GM21529 (cell line): ENCODE data around the gene STN1.
A peak's percentile ranks its signal among the peaks of the same experiment; 100 is the strongest.
"Not testable (repeated sequence)": the region's sequence is repeated elsewhere in the genome, so short reads cannot be mapped to it uniquely, and the experiment has no call there.

Experiments used
- ATAC-seq: cut with Tn5 transposase; IDR thresholded peaks from one replicate; pipeline ENCODE4 v1.9.1; 2021; ENCODE audit not compliant: unreplicated experiment

STN1 gene

DNA sequence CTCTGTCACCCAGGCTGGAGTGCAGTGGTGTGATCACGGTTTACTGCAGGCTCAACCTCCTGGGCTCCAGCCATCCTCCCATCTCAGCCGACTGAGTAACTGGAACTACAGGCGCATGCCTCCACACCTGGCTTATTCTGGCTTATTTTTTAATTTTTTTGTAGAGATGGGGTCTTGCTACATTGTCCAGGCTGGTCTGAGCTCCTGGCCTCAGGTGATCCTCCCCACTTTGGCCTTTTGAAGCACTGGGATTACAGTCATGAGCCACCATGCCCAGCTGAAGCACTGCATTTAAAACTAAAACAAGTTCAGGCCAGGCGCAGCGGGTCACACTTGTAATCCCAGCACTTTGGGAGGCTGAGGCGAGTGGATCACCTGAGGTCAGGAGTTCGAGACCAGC, 70.6 kb downstream of the STN1 start:
- ATAC-seq, result no peak

DNA sequence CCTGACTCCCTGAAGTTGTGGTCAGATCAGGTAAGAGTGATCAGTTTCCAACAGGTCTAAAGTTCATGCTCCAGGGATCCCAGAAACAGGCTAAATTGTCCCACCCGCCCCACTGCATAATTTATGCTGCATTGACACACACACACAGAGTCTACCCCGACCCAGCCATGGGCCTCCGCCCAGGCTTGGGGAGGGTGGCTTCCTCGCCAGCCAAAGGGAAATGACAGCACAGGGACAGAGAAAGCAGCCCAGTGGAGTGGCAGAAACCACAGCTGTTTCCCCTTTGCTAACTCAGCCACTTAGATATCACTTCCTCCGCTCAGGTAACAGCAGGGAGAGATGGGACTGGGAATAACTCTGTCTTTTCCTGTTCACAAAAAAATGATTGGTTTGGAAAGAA, 72.0 kb downstream of the STN1 start:
- ATAC-seq, result peak; percentile 66

DNA sequence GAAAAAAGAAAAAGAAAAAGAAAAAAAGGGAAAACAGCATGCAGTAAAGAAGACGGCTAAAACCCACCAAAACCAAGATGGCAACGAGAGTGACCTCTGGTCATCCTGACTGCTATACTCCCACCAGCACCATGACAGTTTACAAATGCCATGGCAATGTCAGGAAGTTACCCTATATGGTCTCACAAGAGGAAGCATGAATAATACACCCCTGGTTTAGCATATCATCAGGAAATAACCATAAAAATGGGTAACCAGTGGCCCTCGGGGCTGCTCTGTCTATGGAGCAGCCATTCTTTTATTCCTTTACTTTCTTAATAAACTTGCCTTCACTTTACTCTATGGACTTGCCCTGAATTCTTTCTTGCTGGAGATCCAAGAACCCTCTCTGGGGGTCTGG, 72.6 kb downstream of the STN1 start:
- ATAC-seq, result not testable (repeated sequence)

DNA sequence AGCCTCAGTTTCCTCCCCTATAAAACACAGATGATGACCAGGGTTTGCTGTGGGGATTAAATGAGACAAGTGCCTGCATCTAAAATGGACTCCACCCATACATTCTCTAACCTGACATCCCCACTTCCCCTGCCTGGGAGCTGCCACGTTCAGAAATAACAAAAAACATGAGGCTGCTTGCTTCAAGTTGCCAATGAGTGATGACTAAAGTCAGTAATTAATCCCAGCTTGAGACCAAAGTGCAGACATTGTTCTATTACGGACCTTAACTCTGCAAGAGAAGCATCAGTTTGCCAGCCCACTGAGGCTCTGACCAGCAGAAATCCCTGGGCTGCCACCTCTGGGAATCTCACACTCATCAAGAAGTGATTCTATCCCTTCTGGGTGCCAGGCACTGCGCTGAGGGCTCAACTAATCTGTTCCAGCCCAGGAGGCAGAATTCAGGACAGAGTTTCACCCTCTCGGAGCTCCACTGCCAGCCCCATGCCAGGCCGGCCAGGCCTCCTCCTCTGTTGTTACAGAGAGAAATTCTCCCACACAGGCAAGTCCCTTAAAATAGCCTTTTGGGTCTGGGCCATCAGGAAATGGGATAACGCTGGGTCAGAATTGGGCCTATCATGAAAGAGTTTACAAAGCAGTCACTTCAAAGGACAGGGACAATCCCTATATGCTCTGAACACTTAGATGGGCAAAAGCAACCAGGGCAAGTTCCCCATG, 74.0 kb downstream of the STN1 start:
- no peak for ATAC-seq

DNA sequence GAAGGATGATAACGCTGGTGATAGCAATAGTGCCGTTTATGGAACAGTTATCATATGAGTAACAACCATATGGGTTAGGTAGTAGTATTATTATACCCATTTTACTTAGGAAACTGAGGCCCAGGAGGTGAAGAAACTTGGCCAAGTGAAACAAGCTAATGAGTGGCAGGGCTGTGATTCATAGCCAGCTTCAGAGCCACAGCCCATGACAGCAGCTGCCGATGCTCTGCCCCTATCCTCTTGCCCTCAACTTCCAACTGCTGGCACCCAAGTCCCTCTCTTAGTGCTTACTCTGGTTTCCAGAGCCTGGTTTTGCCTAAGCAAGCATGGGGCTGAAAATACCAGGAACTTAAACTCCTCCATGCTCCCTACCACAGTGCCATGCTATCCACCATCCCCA, 74.9 kb downstream of the STN1 start:
- no peak for ATAC-seq

DNA sequence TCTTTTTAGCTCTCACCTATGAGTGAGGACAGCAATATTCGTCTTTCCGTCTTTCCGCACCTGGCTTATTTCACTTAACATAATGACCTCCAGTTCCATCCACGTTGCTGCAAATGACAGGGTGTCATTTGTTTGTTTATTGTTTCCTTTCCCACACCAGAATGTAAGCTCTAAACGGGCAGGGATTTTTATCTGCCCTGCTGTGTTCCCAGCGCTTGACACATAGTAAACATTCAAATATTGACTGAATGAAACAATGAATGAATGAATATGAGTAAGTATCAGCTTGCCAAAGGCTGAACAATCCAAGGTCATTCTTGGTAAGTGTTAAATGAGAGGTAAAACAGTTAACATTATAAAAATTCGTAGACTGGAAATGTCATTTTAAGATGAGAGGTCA, 75.4 kb downstream of the STN1 start:
- no peak for ATAC-seq

DNA sequence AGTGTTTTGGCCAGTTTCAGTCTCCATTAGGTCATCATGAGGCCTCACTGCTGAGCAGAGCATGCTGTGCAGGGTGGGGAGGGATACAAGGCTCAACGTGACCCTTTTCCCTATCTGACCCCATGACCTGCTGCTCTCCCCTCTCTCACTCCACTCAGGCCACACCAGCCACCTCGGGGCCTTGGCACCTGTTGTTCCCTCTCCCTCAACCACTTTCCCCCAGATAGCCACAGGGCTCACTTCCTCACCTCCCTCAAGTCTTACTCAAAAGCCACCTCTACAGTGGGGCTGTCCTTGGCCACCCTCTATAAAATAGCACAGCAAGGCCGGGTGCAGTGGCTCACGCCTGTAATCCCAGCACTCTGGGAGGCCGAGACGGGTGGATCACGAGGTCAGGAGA, 76.5 kb downstream of the STN1 start:
- no peak for ATAC-seq

DNA sequence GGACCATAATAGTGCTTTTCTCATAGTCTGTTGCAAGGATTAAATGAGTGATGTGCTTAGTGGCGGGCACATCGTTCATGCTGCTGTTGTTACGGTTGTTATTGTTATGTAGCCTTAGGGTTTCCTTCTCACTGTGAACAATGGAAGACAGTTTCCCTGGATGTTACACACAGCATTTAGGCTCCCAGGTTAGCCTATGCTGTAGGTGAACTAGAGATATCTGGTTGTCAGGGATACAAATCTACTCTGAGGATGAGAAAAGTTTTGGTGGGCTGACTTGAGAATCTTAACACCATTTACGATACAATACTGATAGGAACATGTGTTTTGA, 77.3 kb downstream of the STN1 start:
- no peak for ATAC-seq

DNA sequence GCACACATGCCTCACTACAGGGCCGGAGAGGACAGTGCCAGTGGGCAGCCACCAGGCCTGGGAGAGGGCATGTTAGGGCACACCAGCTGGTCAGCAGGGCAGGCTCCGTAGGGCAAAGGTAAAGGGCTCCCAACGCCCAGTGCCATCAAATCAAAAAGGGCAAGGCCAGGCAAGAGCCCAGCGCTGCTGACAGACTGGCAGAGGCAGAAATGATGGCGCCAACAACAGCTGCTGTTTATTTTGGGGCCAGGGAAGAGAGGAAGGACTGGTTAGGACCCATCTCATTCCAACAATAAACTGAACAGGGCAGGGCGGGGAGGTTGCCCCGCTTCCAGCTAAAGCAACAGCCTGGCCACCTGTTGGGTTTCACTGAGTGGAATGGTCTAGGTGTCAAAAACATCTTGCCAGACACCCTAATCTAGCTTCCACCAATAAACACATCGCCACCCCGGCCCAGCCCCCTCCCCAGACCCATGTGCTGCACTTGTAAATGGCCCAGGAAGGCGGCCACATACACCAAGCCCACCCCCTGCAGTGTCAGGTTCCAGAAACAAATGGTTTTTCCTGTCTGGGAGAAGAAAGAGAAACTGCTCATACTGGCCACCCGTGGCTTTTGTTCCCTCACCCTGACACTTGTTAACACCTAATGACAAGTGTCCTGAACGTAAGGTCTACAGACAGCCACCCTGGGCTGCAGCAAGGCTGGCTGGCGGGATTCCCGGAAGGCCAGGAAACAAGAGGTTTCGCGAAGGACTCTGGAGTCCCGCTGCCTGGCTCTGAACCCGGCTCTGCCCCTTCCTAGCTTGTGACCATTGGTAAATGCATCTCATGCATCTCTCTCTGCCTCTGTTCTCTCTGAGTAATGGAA, 77.9 kb downstream of the STN1 start:
- no peak for ATAC-seq

DNA sequence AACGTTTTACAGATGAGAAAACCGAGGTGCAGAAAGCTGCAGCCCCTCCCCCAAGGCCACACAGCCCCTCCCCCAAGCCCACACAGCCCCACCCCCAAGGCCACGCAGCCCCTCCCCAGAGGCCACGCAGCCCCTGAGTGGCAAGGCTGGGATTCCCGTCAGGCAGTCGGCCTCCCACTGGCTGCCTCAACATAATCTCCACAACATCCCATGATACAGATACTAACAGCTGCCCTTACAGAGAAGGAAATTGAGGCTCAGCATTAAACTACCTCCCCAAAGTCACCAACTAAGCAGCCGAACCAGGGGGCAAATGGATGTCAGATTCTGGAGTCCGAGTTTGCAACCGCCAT, 78.5 kb downstream of the STN1 start:
- no peak for ATAC-seq

DNA sequence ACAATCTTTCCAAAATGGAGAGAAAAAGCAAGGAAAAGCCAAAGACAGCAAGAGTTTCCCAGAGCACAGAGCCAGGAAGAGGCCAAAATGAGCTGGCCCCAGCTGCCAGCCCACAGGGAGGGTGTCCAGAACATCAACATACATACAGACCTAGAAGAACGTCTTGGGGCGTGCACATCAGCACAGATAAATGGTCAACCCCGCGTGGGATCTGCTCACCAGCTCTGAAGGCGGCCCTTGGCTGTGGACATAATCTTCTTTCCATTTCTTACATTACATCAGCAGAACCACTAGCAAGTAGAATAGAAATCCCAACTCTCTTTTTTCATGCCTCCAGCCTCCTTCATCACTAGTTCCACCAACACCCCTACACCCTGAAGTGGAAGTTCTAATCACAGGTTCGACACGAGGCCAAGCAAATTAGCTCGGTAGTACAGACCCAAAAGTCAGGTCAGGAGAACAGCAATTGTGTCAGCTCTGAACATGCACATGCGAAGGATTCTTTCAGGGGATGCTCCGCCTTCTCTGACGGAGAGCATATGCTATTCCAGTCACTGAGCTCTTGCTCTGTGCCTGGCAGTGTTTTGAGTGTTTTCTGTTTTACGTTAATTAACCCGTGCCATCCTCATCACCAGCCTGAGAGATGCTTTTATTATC, 79.0 kb downstream of the STN1 start:
- ATAC-seq, result no peak

DNA sequence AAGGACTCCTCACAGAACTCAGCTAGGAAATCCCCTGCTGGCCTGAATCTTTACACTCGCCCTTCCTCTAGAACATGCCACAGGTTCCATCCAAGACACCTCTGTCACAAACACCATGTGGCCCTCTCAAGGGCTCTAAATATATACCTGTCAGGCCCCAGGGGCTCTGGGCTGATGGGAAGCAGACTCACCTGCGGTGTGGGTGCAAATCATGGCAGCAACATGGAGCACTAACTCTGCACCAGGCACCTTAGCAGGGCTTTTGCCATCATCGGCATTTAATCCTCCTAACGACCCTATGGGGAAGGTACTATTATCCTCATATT, 80.0 kb downstream of the STN1 start:
- ATAC-seq, result no peak

DNA sequence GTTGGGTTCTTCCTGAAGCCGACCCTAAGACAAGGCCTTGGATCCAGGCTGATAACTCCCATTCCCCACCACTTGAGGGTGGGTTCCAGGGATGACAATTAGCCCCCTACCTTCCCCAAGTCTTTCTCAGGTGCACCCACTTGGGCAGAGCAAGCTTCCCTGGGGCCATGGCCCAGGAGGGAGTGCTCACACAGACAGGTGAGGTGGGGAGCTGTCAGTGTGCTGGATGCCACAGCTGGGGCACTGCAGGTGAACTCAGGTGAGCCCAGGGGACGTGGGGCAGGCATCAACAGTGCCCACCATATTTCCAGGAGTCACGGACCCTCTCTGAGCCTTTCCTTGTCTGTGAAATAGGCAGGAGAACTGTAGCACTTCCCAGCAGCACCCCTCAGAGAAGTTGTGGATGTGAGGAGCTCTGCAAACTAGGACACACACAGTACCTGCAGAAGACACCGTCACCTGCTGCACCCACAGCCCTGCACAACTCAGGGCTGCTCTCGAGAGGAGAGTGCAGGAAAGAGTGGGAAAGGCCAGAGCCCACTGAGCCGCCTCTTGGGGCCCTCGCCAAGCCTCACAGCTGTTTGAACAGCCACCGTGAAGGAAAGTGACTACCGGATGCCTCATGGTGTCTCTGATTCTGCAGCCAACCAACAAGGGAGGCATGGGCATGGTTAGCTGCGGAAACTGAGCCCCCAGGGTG, 80.5 kb downstream of the STN1 start:
- no peak for ATAC-seq

DNA sequence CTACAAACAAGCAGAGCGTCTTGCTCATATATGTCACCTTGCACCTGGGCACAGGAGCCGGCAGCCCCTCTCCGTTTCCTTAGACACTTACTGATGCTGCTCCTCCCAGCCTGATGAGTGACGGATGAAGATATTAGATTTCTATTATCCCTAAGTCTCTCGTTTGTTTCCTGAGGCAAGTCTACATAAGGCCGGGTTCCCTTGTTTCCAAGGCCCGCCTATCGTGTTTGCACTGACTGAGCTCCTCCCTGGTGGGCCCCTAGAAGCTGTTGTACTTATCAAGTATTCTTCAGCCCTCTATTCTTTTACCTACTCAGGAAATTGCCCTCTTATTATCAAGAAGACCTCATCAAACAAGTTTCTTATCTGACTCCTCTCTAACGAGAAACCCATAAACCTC, 81.1 kb downstream of the STN1 start:
- no peak for ATAC-seq

DNA sequence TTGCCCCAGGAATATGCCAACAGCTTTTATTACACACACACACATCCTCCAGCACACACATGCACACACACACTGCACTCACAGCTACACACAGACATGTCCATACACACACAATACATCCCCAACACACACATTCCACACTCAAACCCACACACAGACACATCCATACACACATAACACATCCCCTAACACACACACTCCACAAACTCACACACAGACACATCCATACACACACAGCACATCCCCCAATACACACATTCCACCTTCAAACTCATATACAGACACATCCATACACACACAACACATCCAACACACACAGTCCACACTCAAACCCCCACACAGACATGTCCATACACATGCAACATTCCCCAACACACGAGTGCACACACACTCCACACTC, 81.7 kb downstream of the STN1 start:
- no peak for ATAC-seq

DNA sequence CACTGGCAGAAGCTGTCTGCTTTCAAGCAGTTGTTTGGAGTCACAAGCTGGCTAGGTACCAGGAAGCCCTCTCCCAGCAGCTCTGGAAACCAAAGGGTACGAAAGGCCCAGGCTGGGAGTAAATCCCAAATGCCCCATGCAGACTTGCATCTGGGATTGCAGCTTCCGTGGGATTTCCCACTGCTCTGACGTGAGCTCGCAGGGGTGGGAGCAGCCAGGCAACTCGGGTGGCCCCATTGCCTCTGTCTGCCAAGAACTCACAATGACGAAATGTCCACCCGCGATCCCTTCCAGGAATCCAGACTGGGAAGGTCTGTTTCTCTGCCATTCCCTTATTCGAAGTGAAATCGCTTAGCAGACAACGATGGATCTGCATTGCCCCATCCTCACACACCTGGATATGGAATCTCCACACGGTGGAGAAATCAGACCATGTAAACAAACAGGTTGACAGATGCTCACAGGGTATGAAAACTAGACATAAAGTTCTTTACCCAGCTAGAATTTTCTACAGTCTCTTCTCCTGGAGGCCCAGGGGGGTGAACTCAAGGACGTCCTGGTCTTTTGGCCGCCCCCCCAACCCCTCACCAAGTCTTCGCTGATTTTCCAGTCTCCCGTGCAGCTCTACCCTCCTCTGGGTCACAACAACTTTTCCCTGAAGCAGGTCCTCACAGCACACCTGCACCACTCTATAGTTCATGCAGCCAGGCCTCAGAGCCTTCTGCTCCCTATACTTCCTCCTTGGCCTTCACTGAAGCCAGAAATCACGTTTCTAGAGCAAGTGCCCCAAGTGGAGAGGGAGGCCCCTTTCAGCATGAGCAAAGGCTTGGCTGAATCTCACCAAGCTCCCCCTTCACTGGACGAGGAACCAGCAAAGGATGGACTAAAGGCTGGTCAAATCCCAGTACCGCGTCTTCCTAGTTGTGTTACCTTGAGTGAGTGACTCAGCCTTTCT, 82.6 kb downstream of the STN1 start:
- ATAC-seq, result no peak

DNA sequence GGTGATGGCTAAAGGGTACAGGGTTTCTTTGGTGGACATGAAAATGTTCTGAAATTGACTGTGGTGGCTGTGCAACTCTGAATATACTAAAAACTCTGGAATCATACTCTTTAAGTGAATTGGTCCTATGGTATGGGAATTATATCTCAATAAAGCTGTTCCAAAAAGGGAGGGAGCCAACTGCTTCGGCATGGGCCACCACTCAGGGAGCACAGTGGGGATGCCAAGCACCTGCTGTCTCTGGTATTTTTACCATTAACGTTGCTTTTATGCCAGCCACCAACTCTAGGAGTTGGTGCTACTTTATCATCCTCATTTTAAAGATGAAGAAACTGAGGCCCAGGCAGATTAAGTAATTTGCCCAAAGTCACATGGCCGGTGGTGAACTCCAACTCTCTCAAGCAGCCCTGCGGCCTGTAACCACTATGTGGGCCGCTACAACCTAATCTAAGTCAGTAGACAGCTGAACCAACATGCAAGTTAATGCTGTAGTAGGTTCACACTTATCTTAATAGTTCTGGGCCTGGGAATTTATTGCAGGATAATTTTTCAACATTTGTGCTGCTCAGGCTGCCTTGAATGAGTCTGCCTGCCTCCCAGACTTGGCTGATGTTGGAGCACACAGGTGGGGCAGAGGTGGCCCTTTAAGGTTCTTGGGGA, 83.4 kb downstream of the STN1 start:
- no peak for ATAC-seq

DNA sequence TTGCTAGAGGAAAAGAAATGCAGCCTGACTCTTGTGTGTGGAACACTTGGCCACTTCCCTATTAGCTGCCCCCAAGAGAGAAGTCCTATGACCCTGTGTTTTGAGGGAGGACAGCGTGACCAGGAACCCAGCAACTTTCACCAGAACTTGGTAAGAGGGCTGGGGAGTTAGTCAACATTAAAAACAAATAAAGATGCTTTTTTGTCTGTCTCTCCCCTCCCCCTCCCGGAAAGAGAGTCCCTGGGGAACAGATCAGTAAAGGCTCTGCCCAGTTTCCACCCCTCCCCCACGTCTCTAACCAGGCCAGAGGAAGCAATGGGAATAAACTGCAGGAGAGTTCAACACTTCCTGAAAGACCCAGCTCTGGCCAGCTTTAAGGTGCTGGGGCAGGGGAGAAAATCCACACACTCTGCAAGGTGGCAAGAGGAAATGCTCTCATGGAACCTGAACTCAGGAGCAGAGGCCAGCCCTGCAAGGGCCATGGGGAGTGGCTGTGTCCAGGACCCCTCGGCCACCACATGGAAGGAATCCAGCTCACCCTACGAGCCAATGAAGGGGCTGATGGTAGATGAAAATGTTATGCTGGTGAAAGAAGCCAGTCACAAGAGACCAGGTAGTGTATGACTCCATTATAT, 84.1 kb downstream of the STN1 start:
- ATAC-seq, result no peak

DNA sequence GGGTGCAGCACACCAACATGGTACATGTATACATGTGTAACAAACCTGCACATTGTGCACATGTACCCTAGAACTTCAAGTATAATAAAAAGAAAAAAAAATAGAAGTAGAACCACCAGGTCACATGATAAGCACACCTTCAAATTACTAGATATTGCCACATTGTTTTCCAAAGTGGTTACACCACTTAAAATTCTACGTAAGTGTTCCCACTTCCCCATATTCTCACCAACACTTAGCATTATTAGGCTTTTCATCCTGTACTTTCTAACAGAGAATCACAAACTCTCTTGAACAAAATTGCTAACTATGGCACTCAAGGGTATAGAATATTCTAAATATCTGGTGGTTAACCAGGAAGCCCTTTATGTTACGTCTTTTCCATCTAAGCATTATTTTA, 85.2 kb downstream of the STN1 start:
- no peak for ATAC-seq
